Measurements from ENCODE around the gene UNC5A. TPM values are rescaled to one million over a fixed set of nuclear protein-coding genes. Genes with fewer than 3 reads are reported as not detected.

Gene UNC5A
- total RNA-seq, 1 experiment from 2014 or later, result 0.13 TPM

DNA sequence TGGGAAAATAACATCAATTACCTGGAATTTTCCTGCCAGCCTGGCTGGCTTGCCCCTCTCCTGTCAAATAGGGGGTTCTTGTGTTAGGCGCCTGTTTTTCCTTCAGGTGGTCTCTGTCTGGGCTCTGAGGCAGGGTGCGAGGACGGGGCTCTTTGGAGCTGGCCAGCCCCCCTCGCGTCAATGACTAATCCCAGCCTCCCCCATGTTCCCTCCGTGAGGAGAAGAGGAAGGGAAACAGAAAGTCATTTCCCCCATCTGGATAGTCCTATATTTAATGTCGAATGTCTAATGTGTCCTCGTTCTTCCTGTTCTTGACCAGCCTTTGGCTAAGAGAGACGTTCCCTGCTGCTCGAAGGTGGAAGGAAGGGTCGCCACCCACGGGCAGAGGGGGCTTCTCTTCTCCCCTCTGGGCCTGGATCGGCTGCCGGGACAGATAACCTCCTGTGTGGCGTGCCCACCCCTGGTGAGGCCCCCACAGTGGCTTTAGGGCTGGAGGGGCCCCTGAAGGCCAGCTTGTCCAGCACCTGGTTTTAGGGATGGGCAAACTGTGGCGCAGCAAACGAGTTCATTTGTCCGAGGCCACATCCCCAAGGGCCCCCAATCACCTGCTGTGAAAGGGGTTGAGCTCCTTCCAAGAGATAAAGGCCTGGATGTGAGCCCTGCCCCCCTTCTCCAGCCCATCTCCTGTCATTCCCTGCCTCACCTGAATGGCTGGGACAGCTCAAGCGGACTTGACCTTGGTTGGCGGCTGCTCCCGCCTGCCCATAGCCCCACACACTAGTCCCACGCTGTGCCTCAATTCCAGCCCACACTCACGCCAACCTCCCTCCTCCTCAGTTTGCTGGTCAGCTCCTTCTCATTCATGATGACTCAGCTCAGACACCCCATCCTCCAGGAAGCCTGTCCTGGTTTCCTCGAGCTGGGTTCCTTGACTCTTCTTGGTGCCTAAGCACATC is 35.9 kb upstream of the UNC5A start:
- TF ChIP-seq POLR2AphosphoS5 (IDR thresholded peaks at IDR 0.05; ENCODE audit: low read depth, low read length) (no peak), TCF7L2 (IDR thresholded peaks at IDR 0.05; ENCODE audit: low read depth, low read length) (no peak), SIN3A (IDR thresholded peaks at IDR 0.05; ENCODE audit: borderline replicate concordance, insufficient read depth, low read depth, low read length) (no peak), REST (IDR thresholded peaks at IDR 0.05; ENCODE audit: insufficient read depth in 1 of 2, low read depth in 2 of 2, low read length in 1 of 2) (no peak)
- TF ChIP-seq, protein P1, sequence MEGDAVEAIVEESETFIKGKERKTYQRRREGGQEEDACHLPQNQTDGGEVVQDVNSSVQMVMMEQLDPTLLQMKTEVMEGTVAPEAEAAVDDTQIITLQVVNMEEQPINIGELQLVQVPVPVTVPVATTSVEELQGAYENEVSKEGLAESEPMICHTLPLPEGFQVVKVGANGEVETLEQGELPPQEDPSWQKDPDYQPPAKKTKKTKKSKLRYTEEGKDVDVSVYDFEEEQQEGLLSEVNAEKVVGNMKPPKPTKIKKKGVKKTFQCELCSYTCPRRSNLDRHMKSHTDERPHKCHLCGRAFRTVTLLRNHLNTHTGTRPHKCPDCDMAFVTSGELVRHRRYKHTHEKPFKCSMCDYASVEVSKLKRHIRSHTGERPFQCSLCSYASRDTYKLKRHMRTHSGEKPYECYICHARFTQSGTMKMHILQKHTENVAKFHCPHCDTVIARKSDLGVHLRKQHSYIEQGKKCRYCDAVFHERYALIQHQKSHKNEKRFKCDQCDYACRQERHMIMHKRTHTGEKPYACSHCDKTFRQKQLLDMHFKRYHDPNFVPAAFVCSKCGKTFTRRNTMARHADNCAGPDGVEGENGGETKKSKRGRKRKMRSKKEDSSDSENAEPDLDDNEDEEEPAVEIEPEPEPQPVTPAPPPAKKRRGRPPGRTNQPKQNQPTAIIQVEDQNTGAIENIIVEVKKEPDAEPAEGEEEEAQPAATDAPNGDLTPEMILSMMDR (IDR thresholded peaks at IDR 0.05), result no peak
- Histone ChIP-seq H3K27me3 (ENCODE audit: control insufficient read depth, insufficient read depth, low read length) (0 out of 2 replicates have a peak, but pooled peaks cover 2% of the 10 kb centered on the region), H3K4me1 (ENCODE audit: control insufficient read depth, insufficient read depth, low read length) (no peaks in the 10 kb centered on the region; the same call in 1 of the 2 replicates), H3K9me3 (ENCODE audit: control insufficient read depth, insufficient read depth, low read depth, low read length) (no peaks in the 10 kb centered on the region), H3K4me3 (ENCODE audit: low read depth in 2 of 2, low read length in 2 of 2) (no peak overlapping the region), H3K36me3 (ENCODE audit: control insufficient read depth, insufficient read depth, low read length) (no peaks in the 10 kb centered on the region), H3K27ac (ENCODE audit: low read length) (no peak overlapping the region)
- CTCF ChIA-PET, result no interaction called here
- no TSS peak for BruUV-seq (replicated peaks)
- in situ Hi-C loops (cut with HindIII; ENCODE audit: low pct_unique_long_range_greater_than_20kb, low sequenced_read_pairs) (no loop called here), intact Hi-C loops (cut with micrococcal nuclease; ENCODE audit: unreplicated experiment) (no loop called here)
- POLR2A ChIA-PET, result no interaction called here
- no peak for DNase-seq (ENCODE audit: low read depth, low spot score)
- ATAC-seq, result no peak

DNA sequence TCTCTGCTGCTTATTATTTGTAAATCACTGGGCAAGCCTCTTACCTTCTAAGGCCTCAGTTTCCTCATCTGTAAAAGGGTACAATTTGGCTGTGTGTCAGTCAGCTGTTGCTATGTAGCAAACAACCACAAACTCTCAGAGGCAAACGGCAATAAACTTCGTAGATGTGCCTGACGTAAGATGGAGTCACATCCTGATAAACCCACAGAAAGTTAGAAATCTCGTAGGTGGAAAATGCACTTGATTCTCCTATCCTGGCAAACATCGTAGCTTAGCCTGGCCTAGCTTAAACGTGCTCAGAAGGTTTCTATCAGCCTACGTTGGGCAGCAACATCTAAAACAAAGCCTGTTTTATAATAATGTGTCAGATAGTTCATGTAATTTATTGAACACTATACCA is 35.0 kb upstream of the UNC5A start:
- ChIA-PET CTCF (no interaction called here), POLR2A (interaction anchor here (0.5 kb wide), 1 partner anchor 166 kb away, joined by 5 read pairs; no protein-coding TSS in a partner anchor)
- TF ChIP-seq REST (IDR thresholded peaks at IDR 0.05; ENCODE audit: insufficient read depth in 1 of 2, low read depth in 2 of 2, low read length in 1 of 2) (no peak), TCF7L2 (IDR thresholded peaks at IDR 0.05; ENCODE audit: low read depth, low read length) (no peak), POLR2AphosphoS5 (IDR thresholded peaks at IDR 0.05; ENCODE audit: low read depth, low read length) (no peak), SIN3A (IDR thresholded peaks at IDR 0.05; ENCODE audit: borderline replicate concordance, insufficient read depth, low read depth, low read length) (no peak)
- TF ChIP-seq, protein P1 (IDR thresholded peaks at IDR 0.05), result no peak
- Histone ChIP-seq H3K9me3 (ENCODE audit: control insufficient read depth, insufficient read depth, low read depth, low read length) (no peaks in the 10 kb centered on the region), H3K27me3 (ENCODE audit: control insufficient read depth, insufficient read depth, low read length) (0 out of 2 replicates have a peak, but pooled peaks cover 2% of the 10 kb centered on the region), H3K36me3 (ENCODE audit: control insufficient read depth, insufficient read depth, low read length) (no peaks in the 10 kb centered on the region), H3K4me1 (ENCODE audit: control insufficient read depth, insufficient read depth, low read length) (no peaks in the 10 kb centered on the region; the same call in 1 of the 2 replicates), H3K27ac (ENCODE audit: low read length) (no peak overlapping the region), H3K4me3 (ENCODE audit: low read depth in 2 of 2, low read length in 2 of 2) (no peak overlapping the region)
- intact Hi-C loops (cut with micrococcal nuclease; ENCODE audit: unreplicated experiment), result no loop called here
- DNase-seq (ENCODE audit: low read depth, low spot score), result no peak
- ATAC-seq, result no peak
- BruUV-seq (replicated peaks), result no TSS peak
- in situ Hi-C loops (cut with HindIII; ENCODE audit: low pct_unique_long_range_greater_than_20kb, low sequenced_read_pairs), result no loop called here
